Measurements from ENCODE around the gene PPP4R2.

DNA sequence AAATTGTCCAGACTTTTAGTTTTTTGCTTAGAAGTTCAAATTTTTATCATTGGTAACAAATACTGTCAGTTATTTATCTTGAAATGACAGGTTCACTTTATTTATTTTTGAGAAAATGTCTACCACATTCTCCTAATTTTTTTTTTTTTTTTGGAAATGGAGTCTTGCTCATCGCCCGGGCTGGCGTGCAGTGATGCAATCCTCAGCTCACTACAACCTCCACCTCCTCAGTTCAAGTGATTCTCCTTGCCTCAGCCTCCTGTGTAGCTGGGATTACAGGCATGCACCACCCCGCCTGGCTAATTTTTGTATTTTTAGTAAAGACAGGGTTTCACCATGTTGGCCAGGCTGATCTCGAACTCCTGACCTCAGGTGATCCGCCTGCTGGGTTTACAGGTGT lies 48.8 kb downstream of the PPP4R2 start:
- TF ChIP-seq POLR2AphosphoS5 (IDR thresholded peaks at IDR 0.05) (no peak), POLR2A (IDR thresholded peaks at IDR 0.05) (no peak)
- TF ChIP-seq, protein P1, sequence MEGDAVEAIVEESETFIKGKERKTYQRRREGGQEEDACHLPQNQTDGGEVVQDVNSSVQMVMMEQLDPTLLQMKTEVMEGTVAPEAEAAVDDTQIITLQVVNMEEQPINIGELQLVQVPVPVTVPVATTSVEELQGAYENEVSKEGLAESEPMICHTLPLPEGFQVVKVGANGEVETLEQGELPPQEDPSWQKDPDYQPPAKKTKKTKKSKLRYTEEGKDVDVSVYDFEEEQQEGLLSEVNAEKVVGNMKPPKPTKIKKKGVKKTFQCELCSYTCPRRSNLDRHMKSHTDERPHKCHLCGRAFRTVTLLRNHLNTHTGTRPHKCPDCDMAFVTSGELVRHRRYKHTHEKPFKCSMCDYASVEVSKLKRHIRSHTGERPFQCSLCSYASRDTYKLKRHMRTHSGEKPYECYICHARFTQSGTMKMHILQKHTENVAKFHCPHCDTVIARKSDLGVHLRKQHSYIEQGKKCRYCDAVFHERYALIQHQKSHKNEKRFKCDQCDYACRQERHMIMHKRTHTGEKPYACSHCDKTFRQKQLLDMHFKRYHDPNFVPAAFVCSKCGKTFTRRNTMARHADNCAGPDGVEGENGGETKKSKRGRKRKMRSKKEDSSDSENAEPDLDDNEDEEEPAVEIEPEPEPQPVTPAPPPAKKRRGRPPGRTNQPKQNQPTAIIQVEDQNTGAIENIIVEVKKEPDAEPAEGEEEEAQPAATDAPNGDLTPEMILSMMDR (IDR thresholded peaks at IDR 0.05): no peak

Data from breast epithelium (tissue), 3 donors.